GM19463 (cell line): ENCODE results near the gene LYPD4.

Experiments used
- ATAC-seq: cut with Tn5 transposase; IDR thresholded peaks from one replicate; pipeline ENCODE4 v1.9.1; 2021; ENCODE audit warnings: mild to moderate bottlenecking, moderate library complexity; ENCODE audit not compliant: unreplicated experiment

Gene LYPD4, protein sequence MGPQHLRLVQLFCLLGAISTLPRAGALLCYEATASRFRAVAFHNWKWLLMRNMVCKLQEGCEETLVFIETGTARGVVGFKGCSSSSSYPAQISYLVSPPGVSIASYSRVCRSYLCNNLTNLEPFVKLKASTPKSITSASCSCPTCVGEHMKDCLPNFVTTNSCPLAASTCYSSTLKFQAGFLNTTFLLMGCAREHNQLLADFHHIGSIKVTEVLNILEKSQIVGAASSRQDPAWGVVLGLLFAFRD

DNA sequence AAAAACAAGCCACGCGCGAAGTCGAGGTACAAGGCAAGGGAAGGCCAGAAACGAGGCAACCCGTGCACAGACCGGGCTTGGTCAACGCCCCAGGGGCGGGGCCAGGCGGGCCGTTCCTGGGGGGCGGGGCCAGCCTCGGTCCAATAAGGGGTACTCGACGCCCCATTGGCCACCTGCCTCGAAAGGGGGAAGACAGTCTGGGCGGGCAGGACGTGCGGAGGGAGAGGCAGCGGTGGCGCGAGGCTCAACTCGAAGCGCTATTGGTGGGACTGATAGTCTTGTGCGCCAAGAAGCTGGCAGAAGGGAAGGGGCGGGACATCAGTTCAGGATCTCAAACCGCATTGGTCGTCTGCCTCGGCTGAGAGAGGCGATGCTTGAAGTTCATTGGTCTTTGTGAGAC, at the start of gene LYPD4:
LYPD4 (minus strand) TSS at position 83 of the 400 bp plus-strand sequence. CDS start 5,398 bp downstream, outside the sequence.
- no peak for ATAC-seq

DNA sequence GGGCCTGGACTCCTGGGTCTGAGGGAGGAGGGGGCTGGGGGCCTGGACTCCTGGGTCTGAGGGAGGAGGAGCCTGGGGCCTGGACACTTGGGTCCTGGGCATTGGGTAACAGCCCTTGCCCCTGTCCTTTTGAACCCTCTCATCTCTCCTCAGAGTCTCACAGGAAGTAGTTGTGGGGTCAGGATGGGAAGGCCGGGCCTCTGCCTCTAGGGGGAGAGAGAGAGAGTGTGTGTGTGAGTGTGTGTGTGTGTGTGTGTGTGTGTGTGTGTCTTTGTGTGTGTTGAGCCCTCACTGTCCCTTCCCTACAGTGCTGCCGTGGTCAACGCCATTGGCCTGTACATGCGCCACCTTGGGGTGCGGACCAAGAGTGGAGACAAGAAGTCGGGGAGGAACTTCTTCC, 49.4 kb upstream of the LYPD4 start:
- ATAC-seq, result no peak

DNA sequence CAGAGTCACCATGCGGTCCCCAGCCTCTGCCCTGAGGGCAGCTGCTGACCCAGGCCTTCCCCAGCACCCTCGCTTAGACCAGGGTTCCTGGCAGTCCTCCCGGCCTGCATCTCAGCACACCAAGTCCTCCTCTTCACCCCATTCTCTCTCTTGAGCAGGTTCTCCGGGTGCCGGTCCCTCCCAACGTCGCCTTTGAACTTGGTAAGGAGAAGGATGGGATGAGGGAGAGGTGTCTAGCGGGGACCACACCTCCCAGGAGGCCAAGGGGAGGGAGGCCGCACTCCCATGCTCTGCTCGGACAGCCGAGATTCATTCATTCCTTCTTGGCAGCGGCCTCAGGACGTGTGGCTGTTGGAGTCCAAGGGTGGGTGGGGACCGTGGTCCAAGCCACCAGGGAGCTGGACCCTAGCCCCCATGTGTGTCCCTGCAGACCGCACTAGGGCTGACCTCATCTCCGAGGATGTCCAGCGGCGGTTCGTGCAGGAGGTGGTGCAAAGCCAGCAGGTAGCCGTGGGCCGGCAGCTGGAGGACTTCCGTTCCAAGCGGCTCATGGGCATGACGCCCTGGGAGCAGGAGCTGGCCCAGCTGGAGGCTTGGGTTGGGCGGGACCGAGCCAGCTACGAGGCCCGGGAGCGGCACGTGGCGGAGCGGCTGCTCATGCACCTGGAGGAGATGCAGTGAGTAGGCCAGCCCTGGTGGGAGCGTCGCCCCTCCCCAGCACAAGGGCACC, 47.9 kb upstream of the LYPD4 start:
- ATAC-seq, result no peak

DNA sequence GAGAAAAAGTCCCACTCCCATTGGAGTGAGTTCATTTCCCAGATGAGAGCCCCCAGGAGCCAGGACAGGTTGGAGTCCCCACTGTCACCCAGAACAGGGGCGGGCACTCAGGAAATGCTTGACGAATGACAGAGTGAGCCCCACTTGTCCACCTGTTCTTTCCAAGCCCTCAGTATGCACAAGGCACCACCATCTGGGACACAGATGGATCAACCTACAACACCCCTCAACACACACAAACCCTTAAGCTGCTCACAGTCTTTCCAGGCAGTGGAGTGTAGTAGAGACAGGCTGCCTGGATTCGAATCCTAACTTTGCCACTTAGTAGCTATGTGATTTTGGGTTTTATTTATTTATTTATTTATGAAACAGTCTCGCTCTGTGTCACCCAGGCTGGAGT, 46.5 kb upstream of the LYPD4 start:
- no peak for ATAC-seq

DNA sequence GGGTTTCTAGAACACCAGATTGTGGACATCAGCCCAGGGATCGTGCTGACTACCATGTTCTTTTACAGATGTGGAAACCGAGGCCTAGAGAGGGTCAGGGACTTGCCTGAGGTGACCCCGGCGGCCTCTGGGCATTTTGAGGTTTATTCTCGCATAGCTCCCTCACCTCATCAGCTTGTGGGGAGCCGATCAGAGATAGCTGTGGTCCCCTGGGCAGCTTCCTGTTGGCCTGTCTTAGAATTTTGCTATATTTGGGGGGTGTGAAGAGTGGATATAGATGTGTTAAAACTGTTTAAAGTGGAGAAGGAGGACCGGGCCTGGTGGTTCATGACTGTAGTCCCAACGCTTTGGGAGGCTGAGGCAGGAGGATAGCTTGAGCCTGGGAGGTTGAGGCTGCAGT, 45.4 kb upstream of the LYPD4 start:
- no peak for ATAC-seq

DNA sequence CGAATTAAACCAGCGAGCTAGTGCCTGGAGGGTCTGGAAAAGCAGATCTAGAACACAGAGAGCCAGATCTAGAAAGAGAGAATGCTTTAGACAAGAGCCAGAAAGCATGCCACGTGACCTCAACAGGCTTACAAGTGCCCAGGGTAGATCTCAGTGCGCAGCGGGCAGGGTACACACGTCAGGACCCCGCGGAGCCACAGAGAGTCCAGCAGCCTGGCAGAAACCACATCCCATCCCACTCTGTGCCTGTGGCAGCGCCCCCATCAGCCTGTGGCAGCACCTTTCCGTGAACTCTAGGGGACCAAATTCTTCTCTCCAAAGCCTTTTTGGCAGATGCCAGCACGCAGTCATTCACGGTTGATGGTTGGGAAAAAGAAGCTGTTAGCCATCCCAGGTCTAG, 44.4 kb upstream of the LYPD4 start:
- no peak for ATAC-seq

DNA sequence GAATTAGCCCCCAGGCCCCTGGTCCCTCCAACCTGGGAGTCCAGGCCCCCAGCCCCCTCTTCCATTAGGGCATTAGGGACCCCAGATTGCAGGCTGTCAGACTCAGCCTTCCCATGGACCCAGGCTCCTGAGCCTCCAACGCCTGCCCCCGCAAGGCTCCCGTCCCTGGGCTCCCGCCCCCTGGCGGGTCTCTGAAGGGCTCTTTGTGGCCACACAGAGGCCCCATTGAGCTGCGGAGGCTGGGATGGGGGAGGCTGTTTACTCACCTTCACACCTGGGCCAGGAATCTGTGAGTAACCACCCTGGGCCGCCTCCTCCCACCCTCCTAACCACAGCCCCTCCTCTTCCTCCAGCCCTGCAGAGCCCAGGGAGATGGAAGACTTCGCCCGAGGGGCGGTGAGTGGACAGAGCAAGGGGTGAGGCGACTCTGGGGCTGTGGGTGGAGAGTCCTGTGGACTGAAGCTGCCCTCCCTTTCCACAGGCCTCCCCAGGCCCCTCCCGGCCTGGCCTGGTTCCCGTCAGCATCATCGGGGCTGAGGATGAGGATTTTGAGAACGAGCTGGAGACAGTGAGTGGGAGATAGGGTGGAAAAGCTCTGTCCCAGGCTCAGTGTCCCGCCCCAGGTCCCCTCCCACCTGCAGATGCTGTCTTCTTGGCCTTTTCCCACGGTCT, 43.4 kb upstream of the LYPD4 start:
- no peak for ATAC-seq

DNA sequence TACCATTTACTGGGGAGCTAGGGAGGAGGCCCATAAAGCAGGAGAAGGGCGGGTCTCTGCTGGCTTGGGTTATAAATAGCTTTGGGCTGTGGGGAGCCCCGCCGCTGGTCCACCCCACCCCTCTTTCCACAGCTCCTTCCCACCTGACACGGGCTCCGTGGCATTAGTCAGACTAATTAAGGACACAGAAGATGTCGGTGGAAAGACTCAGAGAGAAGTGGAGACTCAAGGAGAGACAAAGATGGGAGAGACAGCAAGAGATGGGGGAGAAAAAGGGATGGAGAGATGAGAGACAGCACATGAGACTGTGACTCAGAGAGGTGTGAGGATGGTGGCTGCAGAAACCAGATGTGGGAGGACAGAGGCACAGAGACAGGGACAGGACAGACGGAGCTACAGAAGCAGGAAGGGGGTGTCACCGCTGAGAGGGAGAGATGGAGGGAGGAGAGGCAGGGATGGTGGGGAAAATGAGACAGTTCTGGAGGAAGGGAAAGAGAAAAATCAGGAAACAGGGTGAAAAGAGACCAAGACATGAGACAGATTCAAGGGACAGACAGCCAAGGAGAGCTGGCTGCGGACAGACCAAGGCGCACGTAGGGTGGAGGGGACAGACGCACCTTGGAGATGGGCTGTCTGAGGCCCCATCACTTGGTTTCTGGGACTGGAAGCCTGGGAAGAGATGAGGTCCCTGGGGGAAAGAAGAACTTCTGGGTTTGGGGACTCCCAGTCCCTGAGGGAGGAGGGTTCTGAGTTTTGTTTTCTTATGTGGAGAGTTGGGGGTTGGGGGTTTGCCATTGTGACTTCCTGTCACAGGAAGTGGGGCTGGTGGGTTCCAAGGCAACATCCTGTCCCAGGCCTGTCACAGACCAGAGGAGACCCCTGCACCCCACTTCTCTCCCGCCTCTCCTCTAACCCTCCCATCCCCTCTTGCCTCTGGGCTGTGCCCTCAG, 42.6 kb upstream of the LYPD4 start:
- no peak for ATAC-seq

DNA sequence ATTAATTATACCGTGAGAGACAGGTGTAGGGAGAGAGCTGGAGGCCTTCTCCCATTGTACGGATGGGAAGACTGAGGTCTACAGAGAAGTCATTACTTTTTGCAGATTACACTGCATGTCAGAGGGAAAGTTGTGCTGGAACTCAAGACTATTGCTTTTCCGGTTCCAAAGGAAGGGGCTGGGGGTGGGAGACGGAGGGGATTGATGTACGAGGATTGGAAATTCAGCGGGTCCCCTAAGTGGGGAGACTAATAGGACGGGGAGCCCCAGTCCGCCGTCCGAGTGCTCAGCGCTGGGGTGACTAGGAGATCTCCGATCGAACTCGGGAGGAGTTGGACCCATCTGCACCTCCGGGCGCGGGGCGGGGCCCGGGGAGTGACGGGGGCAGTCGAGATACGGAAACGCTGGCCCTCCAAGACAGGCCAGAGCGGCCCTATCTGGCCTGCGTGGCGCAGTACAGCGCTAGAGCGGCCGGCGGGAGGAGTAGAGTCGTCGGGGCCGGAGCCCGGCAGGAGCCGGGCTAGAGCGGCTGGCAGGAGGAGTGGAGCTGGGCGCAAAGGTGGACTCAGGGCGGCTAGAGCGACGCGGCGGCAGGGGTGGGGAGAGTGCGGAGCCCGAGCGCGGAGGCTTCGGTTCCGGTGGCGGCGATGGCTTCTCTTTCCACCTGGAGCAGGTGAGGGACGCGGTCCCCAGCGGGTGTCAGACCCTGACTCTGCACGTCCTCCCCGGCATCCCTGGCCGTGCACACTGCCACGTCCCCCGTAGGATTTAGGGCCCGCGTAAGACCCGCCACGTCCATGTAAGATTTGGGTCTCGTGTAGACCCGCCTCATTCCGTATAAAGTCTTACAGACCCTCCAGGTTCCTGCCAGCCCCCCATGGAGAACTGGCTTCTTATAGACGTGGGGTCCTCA, 39.6 kb upstream of the LYPD4 start:
- ATAC-seq, result peak; percentile 89

DNA sequence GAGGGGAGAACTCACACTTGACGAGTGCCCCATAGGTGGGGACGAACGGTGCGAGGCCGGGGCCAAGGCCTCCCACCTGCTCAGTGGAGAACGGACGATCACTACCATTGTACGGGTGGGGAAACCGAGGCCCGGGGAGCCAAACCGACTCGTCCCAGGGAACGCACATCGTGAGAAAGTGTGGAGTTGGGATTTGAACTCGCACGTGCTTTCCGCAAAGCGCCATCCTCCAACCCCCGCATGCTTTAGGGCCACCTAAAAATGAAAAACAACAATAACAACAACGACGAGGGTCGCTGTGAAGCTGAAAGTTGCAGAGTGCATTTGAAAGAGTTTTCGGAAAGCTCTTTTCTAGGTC, 39.0 kb upstream of the LYPD4 start:
- no peak for ATAC-seq

DNA sequence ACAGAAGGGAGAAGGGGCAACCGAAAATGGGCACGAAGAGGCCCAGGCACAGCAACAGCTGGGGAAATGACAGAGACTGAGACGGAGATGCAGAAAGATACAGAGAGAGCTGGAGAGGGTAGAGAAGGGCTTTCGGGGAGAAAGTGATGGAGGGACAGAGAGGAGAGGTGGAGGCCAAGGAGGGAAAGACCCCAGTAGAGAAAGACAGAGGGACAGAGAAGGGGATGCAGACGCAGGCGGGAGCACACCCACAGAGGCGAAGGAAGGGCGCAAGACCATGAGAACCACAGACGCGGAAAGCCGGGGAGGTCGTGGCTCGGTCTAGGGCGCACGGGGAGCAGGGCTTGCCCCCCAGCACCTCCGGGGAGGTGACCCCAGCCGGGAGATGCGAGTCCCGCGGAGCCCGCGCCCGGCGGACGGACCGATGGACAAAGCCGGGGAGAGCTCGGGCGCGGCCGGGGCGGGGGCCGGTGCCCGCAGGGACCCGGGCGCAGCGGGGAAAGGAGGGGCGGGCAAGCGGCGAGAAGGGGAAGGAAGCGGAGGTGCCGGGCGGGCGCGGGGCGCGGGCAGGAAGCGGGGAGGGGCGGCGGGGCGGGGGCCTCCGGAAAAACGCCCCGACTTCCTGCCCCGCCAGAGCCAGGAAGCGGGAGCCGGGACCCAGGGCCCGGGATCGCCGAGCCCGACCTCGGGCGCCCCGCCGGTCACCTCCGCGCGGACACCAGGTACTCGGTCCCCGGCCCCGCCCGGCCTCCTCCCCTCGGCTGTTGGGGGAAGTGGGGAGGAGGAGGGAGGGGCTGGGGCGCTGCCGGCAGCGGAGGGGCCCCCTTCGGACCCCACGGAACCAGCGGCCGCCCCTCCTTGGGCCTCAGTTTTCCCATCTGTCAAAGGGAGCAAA, 38.3 kb upstream of the LYPD4 start, which contains the start of gene ARHGEF1:
ARHGEF1 (plus strand) TSS at position 617 of the 895 bp plus-strand sequence. CDS start 4,899 bp downstream, outside the sequence.
- no peak for ATAC-seq

DNA sequence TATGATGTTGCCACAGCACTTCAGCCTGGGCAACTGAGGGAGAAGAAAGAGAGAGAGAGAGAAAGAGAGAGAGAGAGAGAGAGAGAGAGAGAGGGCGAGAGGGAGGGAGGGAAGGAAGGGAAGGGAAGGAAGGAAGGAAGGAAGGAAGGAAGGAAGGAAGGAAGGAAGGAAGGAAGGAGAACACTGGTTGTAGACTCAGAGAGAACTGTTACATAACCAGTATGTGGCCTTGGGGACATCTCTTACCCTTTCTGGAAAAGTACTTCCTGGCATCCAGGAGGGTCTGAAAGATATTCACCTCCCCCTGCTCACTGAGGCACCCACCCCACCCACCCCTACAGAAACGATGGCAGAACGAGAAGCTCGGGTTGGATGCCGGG, 35.8 kb upstream of the LYPD4 start:
- ATAC-seq, result no peak

DNA sequence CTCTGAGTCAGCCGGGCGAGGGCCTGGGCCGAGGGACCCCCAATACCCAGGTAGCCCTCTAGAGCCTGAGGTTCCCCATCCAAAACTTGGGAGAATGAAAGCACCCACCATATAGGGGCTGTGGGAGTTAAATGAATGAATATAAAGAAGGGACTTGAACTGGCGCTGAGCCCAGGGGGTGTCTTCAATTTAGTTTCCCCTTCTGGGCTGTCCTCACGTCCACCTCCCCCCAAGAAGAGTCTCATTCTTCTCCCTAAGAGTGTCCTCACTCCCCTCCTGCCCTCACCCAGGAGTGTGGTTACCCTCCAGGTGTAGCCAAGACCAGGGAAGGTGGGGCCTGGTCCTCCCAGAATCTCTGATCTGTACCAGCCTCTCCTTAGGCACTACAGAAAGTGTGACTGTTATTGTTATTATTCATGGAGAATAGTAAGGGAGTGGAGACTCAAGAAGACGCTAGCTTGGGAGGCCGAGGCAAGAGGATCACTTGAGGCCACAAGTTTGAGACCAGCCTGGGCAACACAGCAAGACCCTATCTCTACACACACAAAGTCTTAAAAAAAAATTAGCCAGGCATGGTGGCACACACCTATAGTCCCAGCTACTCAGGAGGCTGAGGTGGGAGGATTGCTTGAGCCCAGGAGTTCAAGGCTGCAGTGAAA, 35.3 kb upstream of the LYPD4 start:
- no peak for ATAC-seq

DNA sequence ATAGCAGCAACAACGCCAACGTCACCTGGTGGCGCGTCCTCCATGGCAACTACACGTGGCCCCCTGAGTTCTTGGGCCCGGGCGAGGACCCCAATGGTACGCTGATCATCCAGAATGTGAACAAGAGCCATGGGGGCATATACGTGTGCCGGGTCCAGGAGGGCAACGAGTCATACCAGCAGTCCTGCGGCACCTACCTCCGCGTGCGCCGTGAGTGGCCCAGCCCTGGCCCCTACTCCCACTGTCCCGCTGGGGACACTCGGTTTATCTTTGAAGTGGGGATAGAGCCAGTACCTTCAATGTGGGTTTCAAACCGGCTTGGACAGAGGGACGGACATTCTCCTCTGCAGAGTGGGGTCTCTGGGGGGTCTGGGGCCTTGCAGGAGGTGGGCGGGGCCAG, 34.6 kb upstream of the LYPD4 start:
- ATAC-seq, result no peak

DNA sequence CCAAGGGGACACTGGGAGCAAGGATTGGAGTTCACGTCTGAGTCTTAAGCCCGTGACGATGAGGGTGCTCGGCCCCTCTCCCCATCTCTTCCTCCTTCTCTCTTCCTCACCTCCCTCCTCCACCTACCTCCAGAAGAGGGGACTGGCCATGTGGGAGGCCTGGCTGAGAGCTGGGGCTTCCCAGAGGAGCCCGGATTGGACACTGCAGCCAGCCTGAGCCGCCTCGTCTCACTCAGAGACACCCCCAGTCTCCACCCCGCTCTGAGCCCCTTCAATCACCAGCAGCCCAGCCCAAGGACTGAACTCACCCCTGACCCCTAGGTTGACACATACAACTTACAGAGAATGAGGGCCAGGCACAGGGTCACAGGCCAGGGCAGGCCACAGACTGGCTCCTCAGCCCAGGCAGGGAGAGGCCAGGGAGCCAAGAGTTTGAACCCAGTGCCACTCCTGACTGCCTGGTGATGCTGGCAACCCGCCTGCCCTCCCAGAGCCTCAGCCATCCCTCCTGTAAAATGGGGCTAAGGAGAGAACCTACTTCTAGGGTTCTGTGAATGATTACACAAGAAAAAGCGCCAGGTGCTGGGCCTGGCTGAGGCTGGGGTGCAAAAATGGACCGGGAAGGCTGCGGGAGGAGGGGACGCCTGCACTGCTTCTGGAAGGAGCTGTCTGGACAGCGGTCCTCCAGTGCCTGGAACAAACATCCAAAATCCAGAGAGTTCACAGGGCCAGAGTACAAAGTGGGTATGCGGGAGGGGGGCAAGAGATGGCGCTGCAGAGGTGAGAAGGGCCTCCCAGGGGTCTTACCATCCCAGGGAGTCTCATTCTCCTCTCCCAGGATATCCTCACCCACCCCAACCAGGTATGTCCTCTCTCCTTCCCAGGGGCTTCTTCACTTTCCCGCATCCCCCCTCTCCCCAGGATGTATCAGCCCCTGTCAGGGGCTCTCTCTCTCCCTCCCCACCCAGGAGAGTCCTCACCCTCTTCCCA, 33.7 kb upstream of the LYPD4 start:
- peak; percentile 28 for ATAC-seq

DNA sequence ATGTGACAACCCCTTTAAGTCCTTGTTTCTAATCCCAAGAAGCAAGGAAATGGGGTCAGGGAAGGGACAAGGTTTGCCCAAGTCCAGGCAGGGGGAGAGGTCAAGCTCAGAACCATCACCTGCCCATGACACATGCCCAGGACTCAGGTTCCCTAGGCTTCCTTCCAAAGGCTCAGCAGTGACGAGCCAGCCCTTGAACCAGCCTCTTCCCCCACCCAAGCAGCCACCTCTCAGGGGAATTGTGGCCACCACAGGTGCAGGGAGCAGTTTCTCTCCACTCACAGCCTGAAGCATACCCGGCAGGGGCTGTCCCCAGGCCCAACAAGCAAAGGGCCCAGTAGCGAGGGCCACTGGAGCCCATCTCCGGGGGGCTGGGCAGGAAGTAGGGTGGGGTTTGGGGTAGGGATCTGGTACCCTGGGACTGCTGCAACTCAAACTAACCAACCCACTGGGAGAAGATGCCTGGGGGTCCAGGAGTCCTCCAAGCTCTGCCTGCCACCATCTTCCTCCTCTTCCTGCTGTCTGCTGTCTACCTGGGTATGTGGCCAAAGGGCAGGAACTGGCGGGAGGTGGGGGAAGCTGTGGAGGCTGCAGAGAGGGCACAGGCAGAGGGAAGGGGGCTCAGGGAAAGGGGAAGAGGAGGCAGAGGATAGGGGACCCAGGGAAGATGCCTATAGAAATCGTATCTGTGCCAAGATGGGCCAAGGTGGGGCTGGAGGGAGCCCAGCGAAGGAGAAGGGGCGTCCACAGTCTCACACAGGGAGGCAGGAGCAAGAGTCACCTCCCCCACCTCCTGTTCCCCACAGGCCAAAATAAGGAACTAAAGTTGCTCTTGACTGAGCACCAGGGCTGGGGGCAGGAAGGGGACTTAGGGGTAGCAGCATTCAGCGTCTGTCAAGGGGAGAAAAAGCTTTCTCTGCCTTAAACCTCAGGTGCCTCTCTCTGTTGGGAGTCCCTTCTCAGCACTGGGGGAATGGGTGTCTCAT, 32.7 kb upstream of the LYPD4 start, which contains the start of gene CD79A:
CD79A (plus strand) TSS at position 433 of the 986 bp plus-strand sequence; CDS start at position 459, 26 bp downstream.
- ATAC-seq, result peak; percentile 78
